Upper lobe of right lung (tissue), 1 donor: ENCODE measurements around the gene PCSK5. TPM values are rescaled to one million over a fixed set of nuclear protein-coding genes. Genes with fewer than 3 reads are reported as not detected.

Experiments
- ATAC-seq: fragments of 200-7000 bp; cut with Tn5 transposase; one replicate; pipeline ENCODE4 v1.9.1; 2020; ENCODE audit warnings: mild to moderate bottlenecking, moderate library complexity
- DNase-seq: peaks from one replicate; pipeline ENCODE4 v3.0.0-alpha.2; 2020
- H3K27ac ChIP-seq: fragments of 200-600 bp; one replicate; pipeline ENCODE4 v1.8.0; 2022
- H3K27me3 ChIP-seq: fragments of 200-600 bp; one replicate; pipeline ENCODE4 v1.8.0; 2022; ENCODE audit warnings: mild to moderate bottlenecking
- H3K36me3 ChIP-seq: fragments of 200-600 bp; one replicate; pipeline ENCODE4 v1.8.0; 2022
- H3K4me1 ChIP-seq: fragments of 200-600 bp; one replicate; pipeline ENCODE4 v1.8.0; 2022
- H3K4me3 ChIP-seq: fragments of 200-600 bp; one replicate; pipeline ENCODE4 v1.8.0; 2022; ENCODE audit warnings: mild to moderate bottlenecking
- H3K9me3 ChIP-seq: fragments of 200-600 bp; one replicate; pipeline ENCODE4 v1.8.0; 2022
- intact Hi-C: fragments of 100-400 bp; cut with DNase I; formaldehyde crosslinking; loops from one replicate; pipeline ENCODE4 v1.11.0; 2022
- total RNA-seq: library from RNA; stranded (reverse); fragmentation: NEBNext Ultra II Directional; extraction: Animal tissue kit (Norgen Biotek cat#: 25700); gene quantifications from one replicate; pipeline ENCODE4 v1.2.1, GENCODE V29; 2021
- TF ChIP-seq, protein P1 (sequence below): fragments of 200-600 bp; IDR thresholded peaks from one replicate; pipeline ENCODE4 v1.8.0; 2022; ENCODE audit warnings: antibody characterized with exemption
- donor health status: DM: no; HTN: yes; CAD: no; lungs with severe emphysema.

PCSK5 gene
- total RNA-seq, 1 donor from 2014 or later = 18.1 TPM

DNA sequence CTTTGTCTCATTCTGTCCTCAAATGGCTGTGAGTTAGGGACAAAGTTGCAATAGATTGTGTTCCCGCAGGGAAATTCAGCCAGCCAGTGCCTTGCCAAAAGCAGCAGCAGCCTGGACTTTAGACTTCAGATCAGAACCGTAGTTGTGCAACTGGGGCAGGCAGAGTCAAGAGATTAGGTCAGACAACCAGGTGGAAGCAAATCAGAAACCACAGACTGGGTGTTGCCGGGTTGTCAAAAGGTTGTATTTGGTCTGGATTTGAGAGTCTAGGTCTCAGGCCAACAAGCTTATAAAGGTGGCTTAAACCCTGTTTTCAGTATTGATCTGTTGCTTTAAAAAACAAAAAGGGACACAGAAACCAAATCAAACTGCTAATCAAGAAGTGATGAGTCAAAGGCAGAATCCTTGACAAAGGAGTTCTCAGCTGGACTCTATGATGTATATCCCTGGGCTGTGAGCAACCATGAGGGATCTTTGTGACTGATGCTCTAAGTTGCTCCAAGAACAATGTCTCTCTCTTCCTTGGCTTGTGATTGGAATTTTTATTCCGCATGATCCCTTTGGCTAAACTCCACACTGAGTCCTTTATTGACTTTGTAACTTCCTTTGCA, 482.8 kb downstream of the PCSK5 start:
- ATAC-seq (peak; percentile 75), DNase-seq (no peak)
- no peaks in the 10 kb centered on the region for H3K9me3 ChIP-seq
- no peaks in the 10 kb centered on the region for H3K27me3 ChIP-seq
- no peaks in the 10 kb centered on the region for H3K36me3 ChIP-seq
- no peak overlapping the region for H3K4me3 ChIP-seq
- peaks cover 17% of the 10 kb centered on the region for H3K4me1 ChIP-seq
- TF ChIP-seq, protein P1, sequence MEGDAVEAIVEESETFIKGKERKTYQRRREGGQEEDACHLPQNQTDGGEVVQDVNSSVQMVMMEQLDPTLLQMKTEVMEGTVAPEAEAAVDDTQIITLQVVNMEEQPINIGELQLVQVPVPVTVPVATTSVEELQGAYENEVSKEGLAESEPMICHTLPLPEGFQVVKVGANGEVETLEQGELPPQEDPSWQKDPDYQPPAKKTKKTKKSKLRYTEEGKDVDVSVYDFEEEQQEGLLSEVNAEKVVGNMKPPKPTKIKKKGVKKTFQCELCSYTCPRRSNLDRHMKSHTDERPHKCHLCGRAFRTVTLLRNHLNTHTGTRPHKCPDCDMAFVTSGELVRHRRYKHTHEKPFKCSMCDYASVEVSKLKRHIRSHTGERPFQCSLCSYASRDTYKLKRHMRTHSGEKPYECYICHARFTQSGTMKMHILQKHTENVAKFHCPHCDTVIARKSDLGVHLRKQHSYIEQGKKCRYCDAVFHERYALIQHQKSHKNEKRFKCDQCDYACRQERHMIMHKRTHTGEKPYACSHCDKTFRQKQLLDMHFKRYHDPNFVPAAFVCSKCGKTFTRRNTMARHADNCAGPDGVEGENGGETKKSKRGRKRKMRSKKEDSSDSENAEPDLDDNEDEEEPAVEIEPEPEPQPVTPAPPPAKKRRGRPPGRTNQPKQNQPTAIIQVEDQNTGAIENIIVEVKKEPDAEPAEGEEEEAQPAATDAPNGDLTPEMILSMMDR = no peak
- intact Hi-C loops = no loop called here
- no peak overlapping the region for H3K27ac ChIP-seq

DNA sequence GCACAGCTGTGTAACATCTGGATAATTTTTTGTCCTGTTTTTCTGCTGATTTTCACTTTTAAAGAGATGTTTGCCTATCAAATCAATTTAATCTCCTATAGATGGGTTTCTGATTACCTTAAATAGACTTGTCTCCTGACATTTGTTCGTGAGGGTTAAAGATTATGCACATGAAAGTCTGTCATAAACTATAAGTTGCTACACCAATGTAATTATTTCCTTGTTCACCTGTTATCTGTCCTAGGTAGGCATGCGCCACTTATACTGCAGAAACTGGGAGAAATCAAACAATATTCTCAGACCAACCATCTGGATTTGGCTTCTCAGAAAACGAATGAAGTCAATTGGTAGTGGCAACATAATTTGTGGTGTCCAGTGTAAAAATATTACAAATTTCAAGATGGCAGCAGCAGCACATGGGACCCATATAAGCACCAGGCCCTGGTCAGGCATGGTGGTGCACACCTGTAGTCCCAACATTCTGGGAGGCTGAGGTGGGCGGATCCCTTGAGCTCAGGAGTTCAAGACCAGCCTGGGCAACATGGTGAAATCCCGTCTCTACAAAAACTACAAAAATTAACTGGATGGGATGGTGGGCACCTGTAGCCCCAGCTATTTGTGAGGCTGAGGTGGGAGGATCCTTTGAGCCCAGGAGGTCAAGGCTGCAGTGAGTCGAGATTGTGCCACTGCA, 483.5 kb downstream of the PCSK5 start:
- TF ChIP-seq, protein P1 = no peak
- Histone ChIP-seq H3K4me1 (peaks cover 17% of the 10 kb centered on the region), H3K27ac (no peak overlapping the region), H3K4me3 (no peak overlapping the region), H3K9me3 (no peaks in the 10 kb centered on the region), H3K36me3 (no peaks in the 10 kb centered on the region), H3K27me3 (no peaks in the 10 kb centered on the region)
- no peak for ATAC-seq
- intact Hi-C loops = no loop called here
- DNase-seq = no peak

DNA sequence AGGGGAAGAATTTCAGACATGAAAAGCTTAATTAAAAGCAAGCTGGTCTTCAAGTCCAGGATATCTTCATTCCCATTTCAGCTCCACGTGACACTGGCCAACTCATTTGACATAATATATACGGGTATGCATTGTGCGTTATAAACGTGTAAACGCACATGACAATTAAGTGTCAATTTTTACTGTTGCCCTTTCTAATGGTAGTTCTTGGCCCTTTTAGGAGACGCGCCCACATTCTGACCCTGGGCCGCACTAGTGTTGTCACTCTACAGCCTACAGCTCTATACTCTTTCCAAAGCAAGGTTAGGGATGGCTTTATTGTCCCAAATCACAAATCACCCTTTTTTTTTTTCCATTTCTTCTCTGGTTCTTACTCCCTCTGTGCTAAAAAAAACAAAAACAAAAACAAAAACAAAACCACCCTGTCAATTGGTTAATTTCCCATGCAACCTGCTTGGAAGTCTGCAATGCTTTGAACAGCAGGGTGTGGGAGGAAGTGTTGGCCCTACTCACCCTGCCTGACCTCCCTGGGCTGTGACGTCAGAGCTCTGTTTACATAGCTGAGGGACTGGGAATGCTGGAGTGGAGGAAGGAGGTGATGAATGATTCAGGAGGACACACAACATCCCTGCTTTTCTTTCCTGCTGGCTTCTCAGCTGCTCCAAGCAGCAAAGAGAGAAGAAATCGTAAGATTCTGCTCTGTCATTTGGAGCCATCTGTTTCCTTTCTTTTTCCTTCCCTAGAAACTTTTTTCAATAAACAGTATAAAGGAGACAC, 484.5 kb downstream of the PCSK5 start:
- Histone ChIP-seq H3K27me3 (no peaks in the 10 kb centered on the region), H3K9me3 (no peaks in the 10 kb centered on the region), H3K4me1 (peaks cover 17% of the 10 kb centered on the region), H3K36me3 (no peaks in the 10 kb centered on the region), H3K27ac (no peak overlapping the region), H3K4me3 (no peak overlapping the region)
- ATAC-seq (peak; percentile 87), DNase-seq (peak; percentile 72)
- intact Hi-C loops = no loop called here
- TF ChIP-seq, protein P1 = no peak

DNA sequence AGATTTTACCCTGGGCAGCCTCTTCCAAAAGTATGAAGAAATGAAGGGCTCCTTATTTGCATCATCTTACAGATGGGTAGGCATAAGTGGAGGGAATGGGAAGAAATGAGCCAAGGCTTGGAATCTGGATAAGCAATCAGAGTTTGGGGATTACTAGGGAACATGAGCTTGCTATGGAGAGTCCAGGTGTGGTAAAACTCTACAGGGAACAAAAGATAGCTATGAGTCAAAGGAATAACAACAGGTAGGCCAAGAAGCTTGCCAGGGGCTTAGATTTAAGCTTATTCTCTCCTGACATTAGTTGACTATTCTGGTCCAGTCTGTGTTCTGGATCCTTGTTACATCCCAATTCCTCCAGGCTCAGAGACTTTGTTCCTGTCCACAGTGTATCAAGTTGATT, 487.3 kb downstream of the PCSK5 start:
- H3K4me3 ChIP-seq = no peak overlapping the region

DNA sequence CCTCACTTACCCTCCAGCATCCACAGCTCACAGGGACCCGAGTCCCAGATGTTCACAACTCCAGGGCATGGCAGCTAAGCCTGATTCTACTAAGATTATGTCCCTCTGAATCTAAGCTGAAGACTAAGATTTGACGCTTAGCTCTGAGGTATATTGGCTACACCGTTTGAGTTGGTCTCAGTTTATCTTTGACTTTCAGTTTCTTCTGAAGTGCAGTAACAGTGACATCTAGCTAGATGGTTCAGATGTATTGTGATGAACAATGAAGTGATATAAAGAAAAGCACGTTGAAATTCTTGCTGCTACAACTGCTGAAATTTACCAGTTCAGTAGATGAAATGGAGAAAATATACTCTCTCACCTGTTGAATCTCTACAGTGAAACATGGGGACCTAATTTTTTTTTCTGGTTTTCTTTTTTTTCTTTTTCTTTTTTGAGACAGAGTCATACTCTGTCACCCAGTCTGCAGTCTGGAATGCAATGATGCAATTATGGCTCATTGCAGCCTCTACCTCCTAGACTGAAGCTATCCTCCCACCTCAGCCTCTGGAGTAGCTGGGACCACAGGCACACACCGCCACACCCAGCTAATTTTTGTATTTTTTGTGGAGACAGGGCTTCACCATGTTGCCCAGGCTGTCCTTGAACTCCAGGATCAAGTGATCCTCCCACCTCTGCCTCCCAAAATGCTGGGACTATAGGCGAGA, 488.0 kb downstream of the PCSK5 start:
- H3K4me1 ChIP-seq = peaks cover 17% of the 10 kb centered on the region
- TF ChIP-seq, protein P1 = no peak
- ATAC-seq = no peak
- H3K27me3 ChIP-seq = no peaks in the 10 kb centered on the region
- H3K9me3 ChIP-seq = no peaks in the 10 kb centered on the region
- no peaks in the 10 kb centered on the region for H3K36me3 ChIP-seq
- no peak for DNase-seq
- intact Hi-C loops = no loop called here
- H3K4me3 ChIP-seq = no peak overlapping the region
- no peak overlapping the region for H3K27ac ChIP-seq

More for the DNA sequence above, 487.3 kb downstream of the PCSK5 start:
- ATAC-seq = no peak
- no peaks in the 10 kb centered on the region for H3K9me3 ChIP-seq
- intact Hi-C loops = no loop called here
- peaks cover 17% of the 10 kb centered on the region for H3K4me1 ChIP-seq
- no peaks in the 10 kb centered on the region for H3K36me3 ChIP-seq
- no peak overlapping the region for H3K27ac ChIP-seq
- H3K27me3 ChIP-seq = no peaks in the 10 kb centered on the region
- TF ChIP-seq, protein P1 = no peak
- no peak for DNase-seq
